ENCODE data around the gene FIP1L1. TPM values are rescaled to one million over a fixed set of nuclear protein-coding genes. Genes with fewer than 3 reads are reported as not detected.

The FIP1L1 gene
- total RNA-seq, 5 donors from 2014 or later (not counting 1 experiment from before 2014, with no cell fraction given) = 63.6 to 72.3 (median 69.7) TPM

- DNase-seq = no peak
- ATAC-seq (replicated peaks in 1 of 4) = no peak
- Mint-ChIP-seq H3K9me3 (no peaks in the 10 kb centered on the region), H3K27ac (peak overlapping the region in 1 of 2 donors; percentile 12), H3K36me3 (peaks cover 50% of the 10 kb centered on the region), H3K4me1 (peaks cover 12 to 26% (median 24%) of the 10 kb centered on the region in 3 donors), H3K4me3 (no peak overlapping the region), H3K27me3 (no peaks in the 10 kb centered on the region)
- Histone ChIP-seq H3K9me3 (no peaks in the 10 kb centered on the region), H3K27me3 (replicated peaks in 1 of 2; ENCODE audit: control insufficient read depth in 2 of 2, extremely low read depth in 1 of 2, insufficient read depth in 2 of 2, low read length in 1 of 2) (no peaks in the 10 kb centered on the region), H3K36me3 (ENCODE audit: control insufficient read depth in 2 of 2, extremely low read depth in 1 of 2, insufficient read depth in 1 of 2, low read length in 1 of 2) (peaks cover 3 to 42% of the 10 kb centered on the region in 2 donors), H3K4me3 (ENCODE audit: control insufficient read depth in 1 of 2, extremely low read depth in 1 of 2, low read length in 1 of 2) (no peak overlapping the region), H3K4me1 (ENCODE audit: control insufficient read depth in 1 of 2, extremely low read depth in 1 of 2, insufficient read depth in 2 of 2, low read length in 2 of 2) (no peaks in the 10 kb centered on the region), H3K27ac (ENCODE audit: low read length) (no peak overlapping the region)
- ChIA-PET CTCF (interaction anchor here in 1 of 2 donors (0.7 kb wide), 1 partner anchor 180 kb away, joined by 4 read pairs; no protein-coding TSS in a partner anchor), POLR2A (no interaction called here)
- 74% methylated on average over 2 of the region's 4 CpGs for WGBS (ENCODE audit: insufficient coverage)
These were observed 55.3 kb downstream of the FIP1L1 start for GRCh38 chr4:53432528-53433424.

GRCh38 chr4:53436251-53436650 is 58.8 kb downstream of the FIP1L1 start:
- H3K4me1 Mint-ChIP-seq = peaks cover 23 to 28% (median 24%) of the 10 kb centered on the region in 3 donors
- Histone ChIP-seq H3K27ac (ENCODE audit: low read length) (no peak overlapping the region), H3K9me3 (no peaks in the 10 kb centered on the region), H3K36me3 (ENCODE audit: control insufficient read depth in 2 of 2, extremely low read depth in 1 of 2, insufficient read depth in 1 of 2, low read length in 1 of 2) (peaks cover 3 to 35% of the 10 kb centered on the region in 2 donors), H3K27me3 (replicated peaks in 1 of 2; ENCODE audit: control insufficient read depth in 2 of 2, extremely low read depth in 1 of 2, insufficient read depth in 2 of 2, low read length in 1 of 2) (no peaks in the 10 kb centered on the region), H3K4me3 (ENCODE audit: control insufficient read depth in 1 of 2, extremely low read depth in 1 of 2, low read length in 1 of 2) (no peak overlapping the region), H3K4me1 (ENCODE audit: control insufficient read depth in 1 of 2, extremely low read depth in 1 of 2, insufficient read depth in 2 of 2, low read length in 2 of 2) (no peaks in the 10 kb centered on the region)
- DNase-seq = no peak
- no peak overlapping the region for H3K27ac Mint-ChIP-seq
- WGBS (ENCODE audit: insufficient coverage) = no CpG with 5 or more reads among the region's 1 CpG
- POLR2A ChIA-PET = no interaction called here
- H3K36me3 Mint-ChIP-seq = peaks cover 46% of the 10 kb centered on the region
- ATAC-seq (replicated peaks in 1 of 4) = no peak
- no peak overlapping the region for H3K4me3 Mint-ChIP-seq
- CTCF ChIA-PET = interaction anchor here in 1 of 2 donors (0.6 kb wide), 1 partner anchor 333 kb away, joined by 3 read pairs; no protein-coding TSS in a partner anchor
- no peaks in the 10 kb centered on the region for H3K9me3 Mint-ChIP-seq
- H3K27me3 Mint-ChIP-seq = no peaks in the 10 kb centered on the region

- H3K4me3 Mint-ChIP-seq = no peak overlapping the region
- no peaks in the 10 kb centered on the region for H3K27me3 ChIP-seq (replicated peaks in 1 of 2; ENCODE audit: control insufficient read depth in 2 of 2, extremely low read depth in 1 of 2, insufficient read depth in 2 of 2, low read length in 1 of 2)
- DNase-seq (no peak), ATAC-seq (replicated peaks in 1 of 4) (no peak)
- H3K27ac ChIP-seq (ENCODE audit: low read length) = no peak overlapping the region
- H3K9me3 ChIP-seq = no peaks in the 10 kb centered on the region
- no peaks in the 10 kb centered on the region for H3K27me3 Mint-ChIP-seq
- H3K9me3 Mint-ChIP-seq = no peaks in the 10 kb centered on the region
- H3K36me3 Mint-ChIP-seq = peaks cover 68% of the 10 kb centered on the region
- ChIA-PET POLR2A (no interaction called here), CTCF (no interaction called here)
- no peaks in the 10 kb centered on the region for H3K4me1 ChIP-seq (ENCODE audit: control insufficient read depth in 1 of 2, extremely low read depth in 1 of 2, insufficient read depth in 2 of 2, low read length in 2 of 2)
- no peak overlapping the region for H3K4me3 ChIP-seq (ENCODE audit: control insufficient read depth in 1 of 2, extremely low read depth in 1 of 2, low read length in 1 of 2)
- peaks cover 27 to 29% (median 27%) of the 10 kb centered on the region in 3 donors for H3K4me1 Mint-ChIP-seq
- H3K27ac Mint-ChIP-seq = no peak overlapping the region
- peaks cover 0 to 53% of the 10 kb centered on the region in 2 donors for H3K36me3 ChIP-seq (ENCODE audit: control insufficient read depth in 2 of 2, extremely low read depth in 1 of 2, insufficient read depth in 1 of 2, low read length in 1 of 2)
- no CpG with 5 or more reads among the region's 1 CpG for WGBS (ENCODE audit: insufficient coverage)
These were observed 64.1 kb downstream of the FIP1L1 start for GRCh38 chr4:53441564-53441963.

- POLR2A ChIA-PET = no interaction called here
- Histone ChIP-seq H3K27ac (ENCODE audit: low read length) (no peak overlapping the region), H3K4me1 (ENCODE audit: control insufficient read depth in 1 of 2, extremely low read depth in 1 of 2, insufficient read depth in 2 of 2, low read length in 2 of 2) (no peaks in the 10 kb centered on the region), H3K36me3 (ENCODE audit: control insufficient read depth in 2 of 2, extremely low read depth in 1 of 2, insufficient read depth in 1 of 2, low read length in 1 of 2) (peaks cover 0 to 46% of the 10 kb centered on the region in 2 donors), H3K4me3 (ENCODE audit: control insufficient read depth in 1 of 2, extremely low read depth in 1 of 2, low read length in 1 of 2) (no peak overlapping the region), H3K9me3 (no peaks in the 10 kb centered on the region), H3K27me3 (replicated peaks in 1 of 2; ENCODE audit: control insufficient read depth in 2 of 2, extremely low read depth in 1 of 2, insufficient read depth in 2 of 2, low read length in 1 of 2) (no peaks in the 10 kb centered on the region)
- whole genome bisulfite sequencing (ENCODE audit: insufficient coverage) = 100% methylated on average over 1 of the region's 2 CpGs
- H3K9me3 Mint-ChIP-seq = no peaks in the 10 kb centered on the region
- CTCF ChIA-PET = no interaction called here
- H3K4me1 Mint-ChIP-seq = peaks cover 17 to 28% (median 21%) of the 10 kb centered on the region in 3 donors
- H3K4me3 Mint-ChIP-seq = no peak overlapping the region
- ATAC-seq (replicated peaks in 1 of 4) = no peak
- no peaks in the 10 kb centered on the region for H3K27me3 Mint-ChIP-seq
- H3K27ac Mint-ChIP-seq = peak overlapping the region in 1 of 2 donors; percentile 18
- H3K36me3 Mint-ChIP-seq = peaks cover 60% of the 10 kb centered on the region
- DNase-seq = no peak
These were observed 67.5 kb downstream of the FIP1L1 start for GRCh38 chr4:53444954-53445353.

GRCh38 chr4:53450773-53451172 is 73.3 kb downstream of the FIP1L1 start:
- WGBS (ENCODE audit: insufficient coverage) = no CpG with 5 or more reads among the region's 3 CpGs
- no peaks in the 10 kb centered on the region for H3K9me3 ChIP-seq
- Mint-ChIP-seq H3K36me3 (peaks cover 56% of the 10 kb centered on the region), H3K9me3 (no peaks in the 10 kb centered on the region), H3K4me1 (peaks cover 6 to 13% (median 13%) of the 10 kb centered on the region in 3 donors), H3K27me3 (no peaks in the 10 kb centered on the region), H3K27ac (peak overlapping the region in 1 of 2 donors; percentile 23), H3K4me3 (no peak overlapping the region)
- peaks cover 0 to 43% of the 10 kb centered on the region in 2 donors for H3K36me3 ChIP-seq (ENCODE audit: control insufficient read depth in 2 of 2, extremely low read depth in 1 of 2, insufficient read depth in 1 of 2, low read length in 1 of 2)
- no peaks in the 10 kb centered on the region for H3K27me3 ChIP-seq (replicated peaks in 1 of 2; ENCODE audit: control insufficient read depth in 2 of 2, extremely low read depth in 1 of 2, insufficient read depth in 2 of 2, low read length in 1 of 2)
- CTCF ChIA-PET = interaction anchor here in 1 of 2 donors (0.7 kb wide), 1 partner anchor 768 kb away, joined by 3 read pairs; no protein-coding TSS in a partner anchor
- POLR2A ChIA-PET = interaction anchor here in 1 of 2 donors (0.6 kb wide), 1 partner anchor 10 kb away, joined by 4 read pairs; no protein-coding TSS in a partner anchor
- DNase-seq (no peak), ATAC-seq (replicated peaks in 1 of 4) (no peak)
- no peak overlapping the region for H3K27ac ChIP-seq (ENCODE audit: low read length)
- H3K4me1 ChIP-seq (ENCODE audit: control insufficient read depth in 1 of 2, extremely low read depth in 1 of 2, insufficient read depth in 2 of 2, low read length in 2 of 2) = no peaks in the 10 kb centered on the region
- no peak overlapping the region for H3K4me3 ChIP-seq (ENCODE audit: control insufficient read depth in 1 of 2, extremely low read depth in 1 of 2, low read length in 1 of 2)

GRCh38 chr4:53453385-53453784 is 75.9 kb downstream of the FIP1L1 start:
- ATAC-seq (replicated peaks in 1 of 4) (no peak), DNase-seq (no peak)
- ChIA-PET POLR2A (no interaction called here), CTCF (no interaction called here)
- no peaks in the 10 kb centered on the region for H3K9me3 Mint-ChIP-seq
- no peak overlapping the region for H3K4me3 ChIP-seq (ENCODE audit: control insufficient read depth in 1 of 2, extremely low read depth in 1 of 2, low read length in 1 of 2)
- H3K4me3 Mint-ChIP-seq = no peak overlapping the region
- no peaks in the 10 kb centered on the region for H3K9me3 ChIP-seq
- H3K27ac Mint-ChIP-seq = no peak overlapping the region
- H3K4me1 Mint-ChIP-seq = peaks cover 0 to 7% (median 5%) of the 10 kb centered on the region in 3 donors
- peaks cover 0 to 45% of the 10 kb centered on the region in 2 donors for H3K36me3 ChIP-seq (ENCODE audit: control insufficient read depth in 2 of 2, extremely low read depth in 1 of 2, insufficient read depth in 1 of 2, low read length in 1 of 2)
- H3K27me3 Mint-ChIP-seq = no peaks in the 10 kb centered on the region
- WGBS (ENCODE audit: insufficient coverage) = no CpG with 5 or more reads among the region's 2 CpGs
- H3K27ac ChIP-seq (ENCODE audit: low read length) = no peak overlapping the region
- peaks cover 49% of the 10 kb centered on the region for H3K36me3 Mint-ChIP-seq
- H3K4me1 ChIP-seq (ENCODE audit: control insufficient read depth in 1 of 2, extremely low read depth in 1 of 2, insufficient read depth in 2 of 2, low read length in 2 of 2) = no peaks in the 10 kb centered on the region
- H3K27me3 ChIP-seq (replicated peaks in 1 of 2; ENCODE audit: control insufficient read depth in 2 of 2, extremely low read depth in 1 of 2, insufficient read depth in 2 of 2, low read length in 1 of 2) = no peaks in the 10 kb centered on the region

All from T-cell (primary cell).